NCI-H526 treated with DMSO at 0.1 percent for 48 hours (cell line): ENCODE measurements around the gene PPP1R1A.

ENCODE experiments used
- DNase-seq: peaks from one replicate; lab custom pipeline; 2025; lab: John Stamatoyannopoulos, UW

PPP1R1A gene

GRCh38 chr12:54529581-54529980, 58.9 kb downstream of the PPP1R1A start:
- no peak for DNase-seq
